Keratinocyte (primary cell): ENCODE data around the gene DNAAF6.

Experiments
- EZH2 ChIP-seq: IDR thresholded peaks from one replicate; pipeline ENCODE4 v1.6.1; 2012; ENCODE audit warnings: inconsistent platforms, mild to moderate bottlenecking, low read length, moderate library complexity
- TF ChIP-seq, protein P1 (sequence below), 3 experiments: IDR thresholded peaks in 1 of 3; conservative IDR thresholded peaks in 1 of 3; optimal IDR thresholded peaks in 1 of 3; 2 replicates in 2 of 3; 3 replicates in 1 of 3; pipeline versions ENCODE3 to v1.5.1; 2011; ENCODE audit warnings: low read length in 3 of 3, mild to moderate bottlenecking in 3 of 3, moderate library complexity in 2 of 3, control low read depth in 1 of 3, inconsistent platforms in 1 of 3; ENCODE audit not compliant: insufficient read depth in 2 of 3; ENCODE audit errors: extremely low read depth in 1 of 3

DNA sequence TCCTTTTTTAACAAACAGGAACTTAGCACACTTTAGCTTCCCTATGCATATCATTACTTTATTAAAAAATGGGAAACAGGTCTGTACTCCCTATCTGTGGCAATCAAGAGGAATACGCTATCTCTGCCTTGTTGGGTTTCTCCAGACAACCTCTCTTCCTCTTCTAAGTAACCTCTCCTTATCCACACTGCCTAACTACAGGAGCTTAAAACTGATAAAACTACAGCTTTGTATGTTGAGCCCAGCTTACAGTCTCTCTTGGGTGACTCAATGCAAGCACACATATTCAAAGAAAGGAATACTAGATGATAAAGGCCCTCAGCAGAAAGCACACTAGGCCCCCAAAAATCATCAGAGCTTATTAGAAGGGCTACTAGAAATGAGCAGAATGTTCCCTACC lies 9.1 kb upstream of the DNAAF6 start:
- TF ChIP-seq, protein P1, sequence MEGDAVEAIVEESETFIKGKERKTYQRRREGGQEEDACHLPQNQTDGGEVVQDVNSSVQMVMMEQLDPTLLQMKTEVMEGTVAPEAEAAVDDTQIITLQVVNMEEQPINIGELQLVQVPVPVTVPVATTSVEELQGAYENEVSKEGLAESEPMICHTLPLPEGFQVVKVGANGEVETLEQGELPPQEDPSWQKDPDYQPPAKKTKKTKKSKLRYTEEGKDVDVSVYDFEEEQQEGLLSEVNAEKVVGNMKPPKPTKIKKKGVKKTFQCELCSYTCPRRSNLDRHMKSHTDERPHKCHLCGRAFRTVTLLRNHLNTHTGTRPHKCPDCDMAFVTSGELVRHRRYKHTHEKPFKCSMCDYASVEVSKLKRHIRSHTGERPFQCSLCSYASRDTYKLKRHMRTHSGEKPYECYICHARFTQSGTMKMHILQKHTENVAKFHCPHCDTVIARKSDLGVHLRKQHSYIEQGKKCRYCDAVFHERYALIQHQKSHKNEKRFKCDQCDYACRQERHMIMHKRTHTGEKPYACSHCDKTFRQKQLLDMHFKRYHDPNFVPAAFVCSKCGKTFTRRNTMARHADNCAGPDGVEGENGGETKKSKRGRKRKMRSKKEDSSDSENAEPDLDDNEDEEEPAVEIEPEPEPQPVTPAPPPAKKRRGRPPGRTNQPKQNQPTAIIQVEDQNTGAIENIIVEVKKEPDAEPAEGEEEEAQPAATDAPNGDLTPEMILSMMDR (optimal IDR thresholded peaks at IDR 0.05 in 1 of 3, IDR thresholded peaks at IDR 0.05 in 1 of 3, conservative IDR thresholded peaks at IDR 0.05 in 1 of 3; ENCODE audit: extremely low read depth in 1 of 3, insufficient read depth in 2 of 3, low read length in 3 of 3), result no peak
- no peak for TF ChIP-seq EZH2
